ENCODE results near the gene SCN1B. TPM values are rescaled to one million over a fixed set of nuclear protein-coding genes. Genes with fewer than 3 reads are reported as not detected.

Gene SCN1B
- total RNA-seq, 4 donors from 2014 or later: 0.60 to 14.2 (median 3.2) TPM

DNA sequence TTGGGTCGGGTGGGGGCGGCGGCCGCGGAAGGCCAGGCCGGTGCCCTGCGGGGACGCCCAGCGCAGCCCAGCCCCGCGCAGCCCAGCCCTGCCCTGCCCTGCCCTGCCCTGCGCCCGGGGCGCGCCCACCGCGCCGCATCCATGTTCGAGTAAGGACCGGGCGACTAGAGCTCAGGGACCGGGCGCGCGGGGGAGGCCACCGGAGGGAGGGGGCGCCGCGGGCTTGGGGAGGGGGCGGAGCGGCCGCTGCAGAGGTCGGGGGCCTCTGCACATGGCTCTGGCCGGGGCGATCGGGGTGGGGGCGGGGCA, 30.0 kb upstream of the SCN1B start:
- Histone ChIP-seq H3K4me1 (peaks cover 12 to 83% (median 52%) of the 10 kb centered on the region in 4 donors), H3K27me3 (no peaks in the 10 kb centered on the region), H3K9me3 (no peaks in the 10 kb centered on the region), H3K27ac (peak overlapping the region; percentile 95 to 98 (median 97)), H3K4me3 (peak overlapping the region; percentile 60 to 95 (median 80)), H3K36me3 (no peaks in the 10 kb centered on the region)
- TF ChIP-seq EP300 (IDR thresholded peaks at IDR 0.05; ENCODE audit: low read depth) (no peak), POLR2AphosphoS5 (IDR thresholded peaks at IDR 0.05) (no peak), POLR2A (IDR thresholded peaks at IDR 0.05) (no peak)
- TF ChIP-seq, protein P1, sequence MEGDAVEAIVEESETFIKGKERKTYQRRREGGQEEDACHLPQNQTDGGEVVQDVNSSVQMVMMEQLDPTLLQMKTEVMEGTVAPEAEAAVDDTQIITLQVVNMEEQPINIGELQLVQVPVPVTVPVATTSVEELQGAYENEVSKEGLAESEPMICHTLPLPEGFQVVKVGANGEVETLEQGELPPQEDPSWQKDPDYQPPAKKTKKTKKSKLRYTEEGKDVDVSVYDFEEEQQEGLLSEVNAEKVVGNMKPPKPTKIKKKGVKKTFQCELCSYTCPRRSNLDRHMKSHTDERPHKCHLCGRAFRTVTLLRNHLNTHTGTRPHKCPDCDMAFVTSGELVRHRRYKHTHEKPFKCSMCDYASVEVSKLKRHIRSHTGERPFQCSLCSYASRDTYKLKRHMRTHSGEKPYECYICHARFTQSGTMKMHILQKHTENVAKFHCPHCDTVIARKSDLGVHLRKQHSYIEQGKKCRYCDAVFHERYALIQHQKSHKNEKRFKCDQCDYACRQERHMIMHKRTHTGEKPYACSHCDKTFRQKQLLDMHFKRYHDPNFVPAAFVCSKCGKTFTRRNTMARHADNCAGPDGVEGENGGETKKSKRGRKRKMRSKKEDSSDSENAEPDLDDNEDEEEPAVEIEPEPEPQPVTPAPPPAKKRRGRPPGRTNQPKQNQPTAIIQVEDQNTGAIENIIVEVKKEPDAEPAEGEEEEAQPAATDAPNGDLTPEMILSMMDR (IDR thresholded peaks at IDR 0.05): no peak
- DNase-seq: no peak
- intact Hi-C loops (cut with DNase I; ENCODE audit: low total_unique reads): no loop called here
- WGBS, 2 donors (ENCODE audit: low coverage in 1 of 2): no CpG with 5 or more reads among the region's 37 CpGs
- in situ Hi-C loops (cut with MboI; ENCODE audit: low pct_ligation_motif_present in 1 of 4, low pct_unique_long_range_greater_than_20kb in 1 of 4, low sequenced_read_pairs in 3 of 4): no loop called here

- peak overlapping the region; percentile 95 to 98 (median 97) for H3K27ac ChIP-seq
- peak; percentile 53 for TF ChIP-seq POLR2A (IDR thresholded peaks at IDR 0.05)
- TF ChIP-seq, protein P1 (IDR thresholded peaks at IDR 0.05): no peak
- TF ChIP-seq EP300 (IDR thresholded peaks at IDR 0.05; ENCODE audit: low read depth): no peak
- TF ChIP-seq POLR2AphosphoS5 (IDR thresholded peaks at IDR 0.05): peak in 1 of 3 donors; percentile 21
- H3K36me3 ChIP-seq: no peaks in the 10 kb centered on the region
- intact Hi-C loops (cut with DNase I; ENCODE audit: low total_unique reads): no loop called here
- H3K4me3 ChIP-seq: peak overlapping the region; percentile 60 to 95 (median 80)
- no peaks in the 10 kb centered on the region for H3K27me3 ChIP-seq
- no peaks in the 10 kb centered on the region for H3K9me3 ChIP-seq
- peaks cover 14 to 83% (median 53%) of the 10 kb centered on the region in 4 donors for H3K4me1 ChIP-seq
- 1 to 6% methylated on average over 3 to 40 of the region's 46 CpGs for WGBS, 2 donors (ENCODE audit: low coverage in 1 of 2)
- in situ Hi-C loops (cut with MboI; ENCODE audit: low pct_ligation_motif_present in 1 of 4, low pct_unique_long_range_greater_than_20kb in 1 of 4, low sequenced_read_pairs in 3 of 4): no loop called here
- DNase-seq: peak; percentile 53
Measured at GRCh38 chr19:35000647-35001501, 29.4 kb upstream of the SCN1B start.

- in situ Hi-C loops (cut with MboI; ENCODE audit: low pct_ligation_motif_present in 1 of 4, low pct_unique_long_range_greater_than_20kb in 1 of 4, low sequenced_read_pairs in 3 of 4): no loop called here
- peak overlapping the region in 1 of 4 donors; percentile 79 for H3K4me3 ChIP-seq
- intact Hi-C loops (cut with DNase I; ENCODE audit: low total_unique reads): no loop called here
- DNase-seq: no peak
- H3K27me3 ChIP-seq: no peaks in the 10 kb centered on the region
- TF ChIP-seq POLR2A (IDR thresholded peaks at IDR 0.05) (no peak), EP300 (IDR thresholded peaks at IDR 0.05; ENCODE audit: low read depth) (no peak), POLR2AphosphoS5 (IDR thresholded peaks at IDR 0.05) (no peak)
- TF ChIP-seq, protein P1 (IDR thresholded peaks at IDR 0.05): no peak
- H3K36me3 ChIP-seq: no peaks in the 10 kb centered on the region
- WGBS, 2 donors (ENCODE audit: low coverage in 1 of 2): 66 to 87% methylated on average over 3 to 11 of the region's 11 CpGs
- H3K27ac ChIP-seq: peak overlapping the region; percentile 95 to 98 (median 97)
- H3K9me3 ChIP-seq: no peaks in the 10 kb centered on the region
- H3K4me1 ChIP-seq: peaks cover 15 to 83% (median 63%) of the 10 kb centered on the region in 4 donors
Measured at GRCh38 chr19:35002037-35002535, 28.2 kb upstream of the SCN1B start.

- no peak for DNase-seq
- Histone ChIP-seq H3K4me3 (no peak overlapping the region), H3K9me3 (no peaks in the 10 kb centered on the region), H3K27me3 (no peaks in the 10 kb centered on the region), H3K27ac (peak overlapping the region in 2 of 4 donors; percentile 95 to 97), H3K36me3 (no peaks in the 10 kb centered on the region), H3K4me1 (peaks cover 6 to 67% (median 54%) of the 10 kb centered on the region in 4 donors)
- in situ Hi-C loops (cut with MboI; ENCODE audit: low pct_ligation_motif_present in 1 of 4, low pct_unique_long_range_greater_than_20kb in 1 of 4, low sequenced_read_pairs in 3 of 4) (no loop called here), intact Hi-C loops (cut with DNase I; ENCODE audit: low total_unique reads) (no loop called here)
- 83% methylated on average over 18 of the region's 18 CpGs; no CpG with 5 or more reads in 1 of the 2 donors for WGBS, 2 donors (ENCODE audit: low coverage in 1 of 2)
- no peak for TF ChIP-seq POLR2A (IDR thresholded peaks at IDR 0.05)
- TF ChIP-seq, protein P1 (IDR thresholded peaks at IDR 0.05): no peak
Measured at GRCh38 chr19:35004517-35005255, 25.6 kb upstream of the SCN1B start.

All from transverse colon (tissue), 4 donors.